Measurements from ENCODE around the gene BHLHA9. TPM values are rescaled to one million over a fixed set of nuclear protein-coding genes. Genes with fewer than 3 reads are reported as not detected.

BHLHA9 gene
- total and polyA plus RNA-seq, 2 donors (not counting 3 experiments of a cell fraction or from before 2014, with no cell fraction given), result not detected

DNA sequence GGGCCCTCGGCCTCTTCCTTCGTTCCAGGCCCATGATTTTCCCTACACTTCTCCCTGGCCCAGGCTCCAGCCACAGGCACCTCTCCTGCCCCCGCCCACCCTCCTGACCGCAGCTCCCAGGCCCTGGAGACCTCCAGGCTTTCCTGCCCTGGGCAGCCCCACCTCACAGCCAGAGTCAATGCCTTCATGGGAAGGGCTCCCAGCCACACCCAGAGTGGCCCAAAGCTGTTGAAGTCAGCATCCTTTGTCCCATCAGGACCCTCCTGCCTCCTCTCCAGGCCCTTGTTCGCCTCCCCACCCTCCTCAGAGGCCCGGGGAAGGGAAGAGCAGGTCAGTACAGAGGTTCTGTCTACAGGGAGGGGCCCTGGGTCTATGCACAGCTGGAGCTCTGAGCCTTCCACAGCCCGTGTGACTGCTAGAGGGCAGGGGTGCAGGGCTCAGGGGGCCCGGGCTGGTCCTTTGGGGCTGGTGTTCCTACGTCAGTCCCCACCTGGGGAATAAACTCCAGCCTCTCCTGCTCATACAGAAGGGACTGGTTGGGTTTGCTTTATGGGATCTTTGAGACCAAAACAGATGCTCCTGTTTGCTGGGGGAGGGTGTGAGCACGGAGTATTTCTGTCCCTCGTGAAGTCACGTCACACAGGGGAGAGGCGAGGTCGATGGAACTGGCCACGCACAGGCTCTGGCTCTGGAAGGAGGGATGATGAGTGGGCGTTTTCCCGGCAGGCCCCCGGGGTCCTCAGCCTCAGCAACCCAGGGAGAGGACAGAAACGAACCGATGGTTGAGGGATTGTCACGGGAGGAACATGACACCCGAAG is 29.5 kb downstream of the BHLHA9 start:
- TF ChIP-seq JUN (IDR thresholded peaks at IDR 0.05; ENCODE audit: borderline replicate concordance, insufficient read depth, insufficient read length, low read depth) (no peak), FOS (IDR thresholded peaks at IDR 0.05; ENCODE audit: borderline replicate concordance, insufficient read depth, low read length) (no peak), POLR2A (IDR thresholded peaks at IDR 0.05; ENCODE audit: low read depth, low read length) (no peak), MYC (IDR thresholded peaks at IDR 0.05; ENCODE audit: low read depth, low read length) (no peak), POLR2AphosphoS5 (IDR thresholded peaks at IDR 0.05; ENCODE audit: insufficient read depth, low read depth, low read length) (no peak), CTCF (IDR thresholded peaks at IDR 0.05; ENCODE audit: extremely low read depth in 1 of 2, insufficient read depth in 1 of 2, low read depth in 1 of 2, low read length in 2 of 2) (no peak), EZH2 (IDR thresholded peaks at IDR 0.05; ENCODE audit: borderline replicate concordance, low read depth, low read length, severe bottlenecking) (no peak), GATA2 (IDR thresholded peaks at IDR 0.05; ENCODE audit: insufficient read depth, insufficient read length, low read depth, low read length) (no peak)
- TF ChIP-seq, protein P1, sequence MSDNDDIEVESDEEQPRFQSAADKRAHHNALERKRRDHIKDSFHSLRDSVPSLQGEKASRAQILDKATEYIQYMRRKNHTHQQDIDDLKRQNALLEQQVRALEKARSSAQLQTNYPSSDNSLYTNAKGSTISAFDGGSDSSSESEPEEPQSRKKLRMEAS (IDR thresholded peaks at IDR 0.05; ENCODE audit: insufficient read depth, insufficient read length), result no peak
- Histone ChIP-seq H3K4me3 (replicated peaks in 1 of 3; ENCODE audit: insufficient read depth in 1 of 3, low read depth in 1 of 3, low read length in 3 of 3) (no peak overlapping the region), H3K79me2 (ENCODE audit: control insufficient read depth, insufficient read depth, low read length) (no peaks in the 10 kb centered on the region), H3K4me2 (ENCODE audit: insufficient read depth, low read length) (no peak overlapping the region), H3K9me1 (replicated peaks; ENCODE audit: control insufficient read depth, extremely low read depth, insufficient read depth, low read length) (no peaks in the 10 kb centered on the region), H3K27me3 (ENCODE audit: control insufficient read depth in 2 of 2, insufficient read depth in 2 of 2, low read length in 2 of 2) (peaks cover 5 to 12% of the 10 kb centered on the region in 2 experiments), H4K20me1 (replicated peaks; ENCODE audit: control insufficient read depth, extremely low read depth, insufficient read depth, low read length) (no peaks in the 10 kb centered on the region), H2AFZ (ENCODE audit: low read depth, low read length) (no peak overlapping the region), H3K36me3 (ENCODE audit: control insufficient read depth in 2 of 2, extremely low read depth in 1 of 2, insufficient read depth in 2 of 2, low read length in 2 of 2) (no peaks in the 10 kb centered on the region), H3K27ac (ENCODE audit: insufficient read depth, low read depth, low read length) (no peak overlapping the region), H3K4me1 (ENCODE audit: control insufficient read depth, extremely low read depth, insufficient read depth, low read length) (no peaks in the 10 kb centered on the region), H3K9me3 (replicated peaks; ENCODE audit: control insufficient read depth, insufficient read depth, low read length) (no peaks in the 10 kb centered on the region), H3K9ac (replicated peaks; ENCODE audit: extremely low read depth, insufficient read depth, low read length) (no peak overlapping the region)
- ChIA-PET POLR2A (no interaction called here), CTCF (interaction anchor here (0.7 kb wide), 1 partner anchor 61 kb away, joined by 3 read pairs; no protein-coding TSS in a partner anchor)
- no peak for FAIRE-seq
- intact Hi-C loops (cut with micrococcal nuclease) (no loop called here), dilution Hi-C loops (cut with MboI; ENCODE audit: extremely low pct_ligation_motif_present, low sequenced_read_pairs) (no loop called here)
- no TSS peak for BruUV-seq (replicated peaks)
- DNase-seq (ENCODE audit: low read depth, low spot score), result no peak

All from endothelial cell of umbilical vein (primary cell).